Activated CD4-positive, alpha-beta T cell treated with anti-CD3 and anti-CD28 coated beads, Interleukin-2, amount 50 U/mL, for 4 hours (primary cell): ENCODE results near the gene ZBTB38.

Experiments
- DNase-seq, 2 experiments: peaks; one replicate each; pipeline ENCODE4 v3.0.0-alpha.2; 2020

The ZBTB38 gene

GRCh38 chr3:141367038-141367730 is 1.1 kb upstream of the ZBTB38 start:
- DNase-seq, result no peak

- DNase-seq, result no peak
Observed at GRCh38 chr3:141368925-141369794, 856 bp downstream of the ZBTB38 start.

GRCh38 chr3:141370065-141370533 is 1.8 kb downstream of the ZBTB38 start:
- peak; percentile 24 to 39 for DNase-seq

- no peak for DNase-seq
Observed at GRCh38 chr3:141371882-141372281, 3.6 kb downstream of the ZBTB38 start.

GRCh38 chr3:141372656-141373055 is 4.4 kb downstream of the ZBTB38 start:
- DNase-seq, result no peak

- DNase-seq, result no peak
Observed at GRCh38 chr3:141373232-141373631, 4.9 kb downstream of the ZBTB38 start.

- DNase-seq, result no peak
Observed at GRCh38 chr3:141373768-141374526, 5.6 kb downstream of the ZBTB38 start.

GRCh38 chr3:141375381-141376301 is 7.3 kb downstream of the ZBTB38 start:
- DNase-seq, result no peak

GRCh38 chr3:141377377-141377776 is 9.1 kb downstream of the ZBTB38 start:
- no peak for DNase-seq

GRCh38 chr3:141378556-141378955 is 10.3 kb downstream of the ZBTB38 start:
- no peak for DNase-seq

GRCh38 chr3:141379250-141379966 is 11.1 kb downstream of the ZBTB38 start:
- DNase-seq, result no peak

- DNase-seq, result no peak
Observed at GRCh38 chr3:141380279-141380678, 12.0 kb downstream of the ZBTB38 start.

GRCh38 chr3:141380987-141381386 is 12.7 kb downstream of the ZBTB38 start:
- no peak for DNase-seq

- DNase-seq, result no peak
Observed at GRCh38 chr3:141382571-141382970, 14.3 kb downstream of the ZBTB38 start.

GRCh38 chr3:141383555-141384129 is 15.3 kb downstream of the ZBTB38 start:
- no peak for DNase-seq

- DNase-seq, result no peak
Observed at GRCh38 chr3:141384157-141384556, 15.9 kb downstream of the ZBTB38 start.

- DNase-seq, result no peak
Observed at GRCh38 chr3:141384575-141384974, 16.3 kb downstream of the ZBTB38 start.

- no peak for DNase-seq
Observed at GRCh38 chr3:141385406-141386125, 17.3 kb downstream of the ZBTB38 start.

GRCh38 chr3:141386126-141386488 is 17.8 kb downstream of the ZBTB38 start:
- DNase-seq, result no peak

- no peak for DNase-seq
Observed at GRCh38 chr3:141386611-141387111, 18.4 kb downstream of the ZBTB38 start.
